ENCODE data around the gene RAB17.

Gene RAB17

GRCh38 chr2:237551071-237551574, 39.4 kb downstream of the RAB17 start:
- Histone ChIP-seq H2AFZ (no peak overlapping the region), H3K79me2 (no peaks in the 10 kb centered on the region), H3K27me3 (ENCODE audit: control insufficient read depth, insufficient read depth, low read length) (no peaks in the 10 kb centered on the region), H3K4me1 (no peaks in the 10 kb centered on the region), H3K4me3 (ENCODE audit: low read depth, low read length) (no peak overlapping the region), H3K27ac (no peak overlapping the region), H3K36me3 (ENCODE audit: control insufficient read depth, insufficient read depth, low read length) (no peaks in the 10 kb centered on the region), H3K9me3 (ENCODE audit: control insufficient read depth, low read length) (no peaks in the 10 kb centered on the region), H3K4me2 (ENCODE audit: low read length) (no peak overlapping the region), H3K9ac (no peak overlapping the region)
- TF ChIP-seq CTCF (IDR thresholded peaks at IDR 0.05): no peak

GRCh38 chr2:237549643-237550415, 40.7 kb downstream of the RAB17 start:
- H2AFZ ChIP-seq: no peak overlapping the region
- no peak overlapping the region for H3K4me2 ChIP-seq (ENCODE audit: low read length)
- H3K79me2 ChIP-seq: no peaks in the 10 kb centered on the region
- H3K9ac ChIP-seq: no peak overlapping the region
- no peaks in the 10 kb centered on the region for H3K9me3 ChIP-seq (ENCODE audit: control insufficient read depth, low read length)
- TF ChIP-seq CTCF (IDR thresholded peaks at IDR 0.05): no peak
- H3K4me3 ChIP-seq (ENCODE audit: low read depth, low read length): no peak overlapping the region
- no peak overlapping the region for H3K27ac ChIP-seq
- no peaks in the 10 kb centered on the region for H3K4me1 ChIP-seq
- no peaks in the 10 kb centered on the region for H3K27me3 ChIP-seq (ENCODE audit: control insufficient read depth, insufficient read depth, low read length)
- H3K36me3 ChIP-seq (ENCODE audit: control insufficient read depth, insufficient read depth, low read length): no peaks in the 10 kb centered on the region

GRCh38 chr2:237549216-237549615, 41.3 kb downstream of the RAB17 start:
- H3K4me3 ChIP-seq (ENCODE audit: low read depth, low read length): no peak overlapping the region
- no peaks in the 10 kb centered on the region for H3K79me2 ChIP-seq
- TF ChIP-seq CTCF (IDR thresholded peaks at IDR 0.05): no peak
- H3K36me3 ChIP-seq (ENCODE audit: control insufficient read depth, insufficient read depth, low read length): no peaks in the 10 kb centered on the region
- H3K4me1 ChIP-seq: no peaks in the 10 kb centered on the region
- no peaks in the 10 kb centered on the region for H3K9me3 ChIP-seq (ENCODE audit: control insufficient read depth, low read length)
- H3K9ac ChIP-seq: no peak overlapping the region
- no peaks in the 10 kb centered on the region for H3K27me3 ChIP-seq (ENCODE audit: control insufficient read depth, insufficient read depth, low read length)
- no peak overlapping the region for H3K4me2 ChIP-seq (ENCODE audit: low read length)
- no peak overlapping the region for H3K27ac ChIP-seq
- H2AFZ ChIP-seq: no peak overlapping the region

GRCh38 chr2:237547841-237548416, 42.6 kb downstream of the RAB17 start:
- Histone ChIP-seq H3K36me3 (ENCODE audit: control insufficient read depth, insufficient read depth, low read length) (no peaks in the 10 kb centered on the region), H3K9me3 (ENCODE audit: control insufficient read depth, low read length) (no peaks in the 10 kb centered on the region), H3K9ac (no peak overlapping the region), H3K4me3 (ENCODE audit: low read depth, low read length) (no peak overlapping the region), H2AFZ (no peak overlapping the region), H3K79me2 (no peaks in the 10 kb centered on the region), H3K27me3 (ENCODE audit: control insufficient read depth, insufficient read depth, low read length) (no peaks in the 10 kb centered on the region), H3K4me2 (ENCODE audit: low read length) (no peak overlapping the region), H3K27ac (no peak overlapping the region), H3K4me1 (no peaks in the 10 kb centered on the region)
- no peak for TF ChIP-seq CTCF (IDR thresholded peaks at IDR 0.05)

Data from parathyroid adenoma (tissue), 2 donors.